Gastrocnemius medialis (tissue), 4 donors: Measurements from ENCODE around the gene RASL11B. TPM values are rescaled to one million over a fixed set of nuclear protein-coding genes. Genes with fewer than 3 reads are reported as not detected.

Experiments
- ATAC-seq, 2 donors: fragments of 150-250 bp; one replicate each; pipeline ENCODE4 v1.9.1; 2016
- DNase-seq, 2 donors: peaks; one replicate each; pipeline ENCODE4 v3.0.0-alpha.2; 2019
- H3K27ac ChIP-seq, 4 donors: fragments of 200-600 bp; sonication (generic); 1 replicate in 1 of 4; 2 replicates in 3 of 4; pipeline ENCODE4 v1.5.1; 2016 to 2018; ENCODE audit warnings: mild to moderate bottlenecking in 2 of 4, moderate library complexity in 1 of 4
- H3K27me3 ChIP-seq, 3 donors: fragments of 200-600 bp; sonication (generic) in 2 of 3; 1 replicate in 1 of 3; 2 replicates in 2 of 3; pipeline versions ENCODE4 v1.5.1 to v1.6.0; 2016 to 2019; ENCODE audit warnings: mild to moderate bottlenecking in 1 of 3, moderate library complexity in 1 of 3
- H3K36me3 ChIP-seq, 2 donors: fragments of 200-600 bp; sonication (generic) in 1 of 2; one replicate each; pipeline ENCODE4 v1.5.1; 2017 to 2018
- H3K4me1 ChIP-seq, 2 donors: fragments of 200-600 bp; sonication (generic) in 1 of 2; one replicate each; pipeline ENCODE4 v1.5.1; 2016 to 2017; ENCODE audit warnings: mild to moderate bottlenecking in 2 of 2
- H3K4me3 ChIP-seq, 4 donors: fragments of 200-600 bp; sonication (generic) in 3 of 4; 1 replicate in 1 of 4; 2 replicates in 3 of 4; pipeline ENCODE4 v1.5.1; 2016 to 2019; ENCODE audit warnings: mild to moderate bottlenecking in 2 of 4
- H3K9me3 ChIP-seq, 3 donors: fragments of 200-600 bp; sonication (generic) in 2 of 3; 1 replicate in 1 of 3; 2 replicates in 2 of 3; pipeline ENCODE4 v1.5.1; 2016 to 2019
- POLR2A ChIP-seq, 2 donors: fragments of 450-650 bp; IDR thresholded peaks; one replicate each; pipeline ENCODE4 v1.6.1; 2017; ENCODE audit warnings: antibody characterized with exemption in 2 of 2, mild to moderate bottlenecking in 2 of 2, moderate library complexity in 2 of 2
- in situ Hi-C, 4 donors: fragments of 200-750 bp; cut with MboI; loops; one replicate each; pipeline versions ENCODE4 v1.15.0 to v1.8.0; 2017; ENCODE audit warnings: low sequenced_read_pairs in 4 of 4
- intact Hi-C: fragments of 100-400 bp; cut with DNase I; formaldehyde crosslinking; loops from one replicate; pipeline ENCODE4 v1.15.1; 2023; ENCODE audit warnings: low total_unique reads
- total RNA-seq, 4 donors: library from RNA; depleted of rRNA; stranded (reverse); fragments of >200 nt; gene quantifications; one replicate each; pipeline versions ENCODE4 v1.1.0 to v1.2.3, GENCODE V29; 2016
- TF ChIP-seq, protein P1 (sequence below), 5 experiments: fragments of 450-650 bp in 3 of 5; fragments of 200-600 bp in 2 of 5; sonication (generic) in 2 of 5; IDR thresholded peaks in 4 of 5; conservative IDR thresholded peaks in 1 of 5; 1 replicate in 4 of 5; 2 replicates in 1 of 5; pipeline ENCODE4 v1.5.1; 2016 to 2019; ENCODE audit warnings: antibody characterized with exemption in 5 of 5, mild to moderate bottlenecking in 3 of 5, moderate library complexity in 3 of 5

The RASL11B gene
- total RNA-seq, 4 donors from 2014 or later, result 0.18 TPM; not detected in 3

DNA sequence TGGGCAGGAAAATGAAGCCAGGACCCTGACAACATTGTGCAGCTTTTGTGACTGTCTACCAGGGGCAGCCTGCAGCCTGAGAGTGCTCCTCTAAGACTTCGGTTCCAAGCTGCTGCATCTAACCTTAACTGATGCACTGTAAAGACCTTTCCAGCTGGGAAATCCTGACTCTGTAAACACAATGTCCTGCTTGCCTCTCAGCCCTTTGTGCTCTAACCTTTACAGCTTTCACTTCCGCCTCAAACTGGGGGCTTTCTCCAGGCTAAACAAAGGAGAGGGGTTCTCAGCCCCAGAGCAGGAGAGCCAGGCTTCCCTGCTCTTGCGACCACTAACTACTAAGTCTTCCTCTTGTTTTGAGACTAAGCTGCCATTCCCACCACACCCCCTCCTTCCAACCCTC lies 19.3 kb upstream of the RASL11B start:
- Histone ChIP-seq H3K9me3 (no peaks in the 10 kb centered on the region), H3K4me3 (no peak overlapping the region), H3K36me3 (no peaks in the 10 kb centered on the region), H3K27me3 (no peaks in the 10 kb centered on the region), H3K27ac (no peak overlapping the region), H3K4me1 (peaks cover 27 to 57% of the 10 kb centered on the region in 2 donors)
- ATAC-seq (no peak), DNase-seq (no peak)
- in situ Hi-C loops (no loop called here), intact Hi-C loops (no loop called here)
- TF ChIP-seq, protein P1, sequence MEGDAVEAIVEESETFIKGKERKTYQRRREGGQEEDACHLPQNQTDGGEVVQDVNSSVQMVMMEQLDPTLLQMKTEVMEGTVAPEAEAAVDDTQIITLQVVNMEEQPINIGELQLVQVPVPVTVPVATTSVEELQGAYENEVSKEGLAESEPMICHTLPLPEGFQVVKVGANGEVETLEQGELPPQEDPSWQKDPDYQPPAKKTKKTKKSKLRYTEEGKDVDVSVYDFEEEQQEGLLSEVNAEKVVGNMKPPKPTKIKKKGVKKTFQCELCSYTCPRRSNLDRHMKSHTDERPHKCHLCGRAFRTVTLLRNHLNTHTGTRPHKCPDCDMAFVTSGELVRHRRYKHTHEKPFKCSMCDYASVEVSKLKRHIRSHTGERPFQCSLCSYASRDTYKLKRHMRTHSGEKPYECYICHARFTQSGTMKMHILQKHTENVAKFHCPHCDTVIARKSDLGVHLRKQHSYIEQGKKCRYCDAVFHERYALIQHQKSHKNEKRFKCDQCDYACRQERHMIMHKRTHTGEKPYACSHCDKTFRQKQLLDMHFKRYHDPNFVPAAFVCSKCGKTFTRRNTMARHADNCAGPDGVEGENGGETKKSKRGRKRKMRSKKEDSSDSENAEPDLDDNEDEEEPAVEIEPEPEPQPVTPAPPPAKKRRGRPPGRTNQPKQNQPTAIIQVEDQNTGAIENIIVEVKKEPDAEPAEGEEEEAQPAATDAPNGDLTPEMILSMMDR (IDR thresholded peaks at IDR 0.05 in 4 of 5, conservative IDR thresholded peaks at IDR 0.05 in 1 of 5), result no peak
- no peak for TF ChIP-seq POLR2A (IDR thresholded peaks at IDR 0.05)

DNA sequence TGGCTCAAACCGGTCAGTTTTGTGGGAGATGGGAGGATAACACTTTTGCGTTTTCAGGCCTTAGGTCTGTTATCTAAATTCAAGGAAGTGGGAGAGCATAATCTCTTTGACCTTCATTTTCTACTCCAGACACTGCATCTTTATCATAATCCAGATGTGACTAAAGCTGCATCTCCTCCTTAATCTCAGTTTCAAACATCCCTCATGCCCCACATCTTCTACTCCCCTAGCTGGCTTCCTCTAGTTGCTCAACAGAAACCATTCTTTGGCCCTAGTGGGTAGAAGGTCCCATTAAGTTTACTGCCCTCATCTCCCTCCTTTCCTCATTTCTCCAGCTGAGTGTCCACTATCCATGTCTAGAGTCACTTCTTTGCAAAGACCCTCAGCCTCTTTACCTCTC lies 18.8 kb upstream of the RASL11B start:
- intact Hi-C loops (no loop called here), in situ Hi-C loops (no loop called here)
- no peak for DNase-seq
- H3K4me1 ChIP-seq, result peaks cover 27 to 51% of the 10 kb centered on the region in 2 donors
- H3K27me3 ChIP-seq, result no peaks in the 10 kb centered on the region
- no peak overlapping the region for H3K4me3 ChIP-seq
- no peaks in the 10 kb centered on the region for H3K36me3 ChIP-seq
- no peak overlapping the region for H3K27ac ChIP-seq
- ATAC-seq, result no peak
- no peaks in the 10 kb centered on the region for H3K9me3 ChIP-seq
- TF ChIP-seq POLR2A (IDR thresholded peaks at IDR 0.05), result no peak
- TF ChIP-seq, protein P1 (IDR thresholded peaks at IDR 0.05 in 4 of 5, conservative IDR thresholded peaks at IDR 0.05 in 1 of 5), result no peak

DNA sequence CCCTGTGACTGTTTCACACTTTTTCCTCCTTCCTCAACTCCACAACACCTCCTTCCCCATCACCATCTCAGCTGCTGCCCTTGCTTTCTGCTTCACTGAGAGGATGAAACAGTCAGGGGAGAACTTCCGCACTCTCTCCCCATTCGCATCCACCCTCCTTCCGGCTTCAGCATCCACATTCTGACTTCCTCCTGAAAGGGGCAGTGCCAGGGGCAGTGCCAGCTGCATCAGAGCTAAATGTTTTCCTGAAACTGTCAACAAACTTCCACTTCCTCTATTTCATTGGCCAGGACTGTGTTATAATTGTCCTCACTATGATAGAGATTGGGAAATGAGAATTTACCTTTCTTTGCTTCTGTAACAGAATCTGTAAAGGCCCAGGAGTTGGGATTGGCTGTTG lies 18.2 kb upstream of the RASL11B start:
- DNase-seq, result peak in 1 of 2 donors; percentile 38
- no peak overlapping the region for H3K27ac ChIP-seq
- H3K9me3 ChIP-seq, result no peaks in the 10 kb centered on the region
- in situ Hi-C loops, result no loop called here
- no peaks in the 10 kb centered on the region for H3K27me3 ChIP-seq
- H3K4me3 ChIP-seq, result no peak overlapping the region
- H3K4me1 ChIP-seq, result peaks cover 24 to 46% of the 10 kb centered on the region in 2 donors
- no peak for TF ChIP-seq POLR2A (IDR thresholded peaks at IDR 0.05)
- TF ChIP-seq, protein P1 (IDR thresholded peaks at IDR 0.05 in 4 of 5, conservative IDR thresholded peaks at IDR 0.05 in 1 of 5), result no peak
- H3K36me3 ChIP-seq, result no peaks in the 10 kb centered on the region
- intact Hi-C loops, result no loop called here
- ATAC-seq, result peak in 1 of 2 donors; percentile 17

- H3K36me3 ChIP-seq, result no peaks in the 10 kb centered on the region
- no peak overlapping the region for H3K27ac ChIP-seq
- no peak for ATAC-seq
- TF ChIP-seq, protein P1 (IDR thresholded peaks at IDR 0.05 in 4 of 5, conservative IDR thresholded peaks at IDR 0.05 in 1 of 5), result no peak
- TF ChIP-seq POLR2A (IDR thresholded peaks at IDR 0.05), result no peak
- intact Hi-C loops, result no loop called here
- no peaks in the 10 kb centered on the region for H3K27me3 ChIP-seq
- in situ Hi-C loops, result no loop called here
- H3K4me3 ChIP-seq, result no peak overlapping the region
- no peak for DNase-seq
- H3K4me1 ChIP-seq, result peaks cover 21 to 39% of the 10 kb centered on the region in 2 donors
- H3K9me3 ChIP-seq, result no peaks in the 10 kb centered on the region
Observed at GRCh38 chr4:52844596-52844995, 17.5 kb upstream of the RASL11B start.

DNA sequence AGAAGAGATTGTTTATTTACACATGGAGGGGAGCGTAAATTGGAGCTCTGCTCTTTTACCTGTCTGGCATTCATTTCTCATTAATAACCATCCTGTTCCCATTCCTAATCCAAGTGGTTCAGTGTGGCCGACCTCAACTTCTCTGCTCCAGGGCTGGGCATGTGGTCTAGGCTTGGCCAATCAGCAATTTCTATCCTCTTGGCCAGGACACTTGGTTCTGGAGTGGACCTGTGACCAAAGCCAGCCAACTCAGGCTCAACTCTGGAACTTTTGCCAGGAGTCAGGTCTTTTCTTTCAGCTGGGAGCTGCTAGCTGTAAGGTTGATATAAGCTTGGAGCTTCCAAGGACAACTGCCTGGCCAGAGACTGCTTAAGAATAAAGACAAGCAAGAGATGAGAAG lies 15.6 kb upstream of the RASL11B start:
- H3K4me1 ChIP-seq, result peaks cover 9 to 22% of the 10 kb centered on the region in 2 donors
- no peak for TF ChIP-seq POLR2A (IDR thresholded peaks at IDR 0.05)
- TF ChIP-seq, protein P1 (IDR thresholded peaks at IDR 0.05 in 4 of 5, conservative IDR thresholded peaks at IDR 0.05 in 1 of 5), result no peak
- H3K36me3 ChIP-seq, result no peaks in the 10 kb centered on the region
- H3K27me3 ChIP-seq, result no peaks in the 10 kb centered on the region
- H3K4me3 ChIP-seq, result no peak overlapping the region
- ATAC-seq, result peak in 1 of 2 donors; percentile 74
- intact Hi-C loops (no loop called here), in situ Hi-C loops (no loop called here)
- DNase-seq, result no peak
- no peak overlapping the region for H3K27ac ChIP-seq
- no peaks in the 10 kb centered on the region for H3K9me3 ChIP-seq
